ENCODE measurements around the gene LDAF1.

LDAF1 gene

GRCh38 chr16:21223787-21224186 lies 65.3 kb downstream of the LDAF1 start:
- H3K27me3 ChIP-seq (replicated peaks; ENCODE audit: control insufficient read depth, insufficient read depth, low read length), result peaks cover 27% of the 10 kb centered on the region

GRCh38 chr16:21224800-21225199 lies 66.3 kb downstream of the LDAF1 start:
- Histone ChIP-seq H3K4me3 (ENCODE audit: low read length) (no peak overlapping the region), H3K9me3 (ENCODE audit: control insufficient read depth, low read length) (peaks cover 5% of the 10 kb centered on the region), H3K36me3 (ENCODE audit: control insufficient read depth, insufficient read depth, low read length, severe bottlenecking) (no peaks in the 10 kb centered on the region), H3K27me3 (replicated peaks; ENCODE audit: control insufficient read depth, insufficient read depth, low read length) (peaks cover 30% of the 10 kb centered on the region), H3K9ac (ENCODE audit: low read length) (no peak overlapping the region), H3K4me1 (ENCODE audit: control insufficient read depth, insufficient read depth, low read length) (peaks cover 5% of the 10 kb centered on the region)
- DNase-seq (ENCODE audit: low read depth), result no peak

More at GRCh38 chr16:21223787-21224186, 65.3 kb downstream of the LDAF1 start:
- Histone ChIP-seq H3K36me3 (ENCODE audit: control insufficient read depth, insufficient read depth, low read length, severe bottlenecking) (no peaks in the 10 kb centered on the region), H3K4me3 (ENCODE audit: low read length) (no peak overlapping the region), H3K4me1 (ENCODE audit: control insufficient read depth, insufficient read depth, low read length) (peaks cover 5% of the 10 kb centered on the region), H3K9ac (ENCODE audit: low read length) (no peak overlapping the region), H3K9me3 (ENCODE audit: control insufficient read depth, low read length) (peaks cover 5% of the 10 kb centered on the region)
- DNase-seq (ENCODE audit: low read depth), result no peak

GRCh38 chr16:21226749-21227148 lies 68.3 kb downstream of the LDAF1 start:
- no peak for DNase-seq (ENCODE audit: low read depth)
- H3K9me3 ChIP-seq (ENCODE audit: control insufficient read depth, low read length), result no peaks in the 10 kb centered on the region

GRCh38 chr16:21227866-21228265 lies 69.4 kb downstream of the LDAF1 start:
- Histone ChIP-seq H3K27me3 (replicated peaks; ENCODE audit: control insufficient read depth, insufficient read depth, low read length) (peaks cover 22% of the 10 kb centered on the region), H3K9me3 (ENCODE audit: control insufficient read depth, low read length) (no peaks in the 10 kb centered on the region), H3K4me3 (ENCODE audit: low read length) (no peak overlapping the region), H3K9ac (ENCODE audit: low read length) (no peak overlapping the region), H3K36me3 (ENCODE audit: control insufficient read depth, insufficient read depth, low read length, severe bottlenecking) (no peaks in the 10 kb centered on the region), H3K4me1 (ENCODE audit: control insufficient read depth, insufficient read depth, low read length) (peaks cover 5% of the 10 kb centered on the region)
- no peak for DNase-seq (ENCODE audit: low read depth)

More at GRCh38 chr16:21226749-21227148, 68.3 kb downstream of the LDAF1 start:
- Histone ChIP-seq H3K36me3 (ENCODE audit: control insufficient read depth, insufficient read depth, low read length, severe bottlenecking) (no peaks in the 10 kb centered on the region), H3K4me3 (ENCODE audit: low read length) (no peak overlapping the region), H3K27me3 (replicated peaks; ENCODE audit: control insufficient read depth, insufficient read depth, low read length) (peaks cover 25% of the 10 kb centered on the region), H3K9ac (ENCODE audit: low read length) (no peak overlapping the region), H3K4me1 (ENCODE audit: control insufficient read depth, insufficient read depth, low read length) (peaks cover 5% of the 10 kb centered on the region)

- Histone ChIP-seq H3K27me3 (replicated peaks; ENCODE audit: control insufficient read depth, insufficient read depth, low read length) (peaks cover 24% of the 10 kb centered on the region), H3K36me3 (ENCODE audit: control insufficient read depth, insufficient read depth, low read length, severe bottlenecking) (no peaks in the 10 kb centered on the region), H3K4me3 (ENCODE audit: low read length) (no peak overlapping the region), H3K9me3 (ENCODE audit: control insufficient read depth, low read length) (no peaks in the 10 kb centered on the region), H3K4me1 (ENCODE audit: control insufficient read depth, insufficient read depth, low read length) (peaks cover 5% of the 10 kb centered on the region), H3K9ac (ENCODE audit: low read length) (no peak overlapping the region)
- no peak for DNase-seq (ENCODE audit: low read depth)
These were observed 69.9 kb downstream of the LDAF1 start for GRCh38 chr16:21228361-21228872.
